Liver (tissue), 9 donors: Measurements from ENCODE around the gene OSBP2. TPM values are rescaled to one million over a fixed set of nuclear protein-coding genes. Genes with fewer than 3 reads are reported as not detected.

ENCODE experiments used
- DNase-seq: peaks from one replicate; pipeline ENCODE4 v3.0.0-alpha.2; 2017; ENCODE audit warnings: low spot score
- H3K27ac ChIP-seq, 2 donors: one replicate each; pipeline ENCODE4 v1.7.0; 2013; ENCODE audit warnings: inconsistent platforms in 2 of 2, low read length in 2 of 2, control low read depth in 1 of 2, low read depth in 1 of 2, mild to moderate bottlenecking in 1 of 2
- H3K27me3 ChIP-seq, 4 donors: one replicate each; pipeline versions ENCODE4 v1.6.1 to v1.7.0; 2013; ENCODE audit warnings: low read length in 3 of 4, inconsistent platforms in 1 of 4, mild to moderate bottlenecking in 1 of 4, moderate library complexity in 1 of 4; ENCODE audit not compliant: control insufficient read depth in 4 of 4, insufficient read depth in 4 of 4
- H3K36me3 ChIP-seq, 4 donors: one replicate each; pipeline versions ENCODE4 v1.6.1 to v1.7.0; 2013; ENCODE audit warnings: low read length in 3 of 4, mild to moderate bottlenecking in 3 of 4, low read depth in 1 of 4, moderate library complexity in 1 of 4; ENCODE audit not compliant: control insufficient read depth in 4 of 4, insufficient read depth in 3 of 4
- H3K4me1 ChIP-seq, 4 donors: one replicate each; pipeline versions ENCODE4 v1.6.1 to v1.7.0; 2013; ENCODE audit warnings: low read length in 3 of 4, mild to moderate bottlenecking in 3 of 4, moderate library complexity in 1 of 4; ENCODE audit not compliant: control insufficient read depth in 4 of 4, insufficient read depth in 4 of 4
- H3K4me3 ChIP-seq, 3 donors: one replicate each; pipeline versions ENCODE4 v1.6.1 to v1.7.0; 2013; ENCODE audit warnings: low read length in 3 of 3, control low read depth in 1 of 3, low read depth in 1 of 3, mild to moderate bottlenecking in 1 of 3
- H3K9ac ChIP-seq, 2 donors: one replicate each; pipeline ENCODE4 v1.7.0; 2013; ENCODE audit warnings: low read length in 2 of 2, mild to moderate bottlenecking in 2 of 2, moderate library complexity in 2 of 2, control low read depth in 1 of 2, low read depth in 1 of 2
- H3K9me3 ChIP-seq, 4 donors: one replicate each; pipeline versions ENCODE4 v1.6.1 to v1.7.0; 2013; ENCODE audit warnings: low read length in 3 of 4; ENCODE audit not compliant: control insufficient read depth in 4 of 4
- ATF3 ChIP-seq: IDR thresholded peaks from 2 replicates; pipeline ENCODE4 v1.6.1; 2016; ENCODE audit warnings: antibody characterized with exemption
- CTCF ChIP-seq: fragments of 150-350 bp; IDR thresholded peaks from 2 replicates; pipeline ENCODE4 v1.5.1; 2017; ENCODE audit warnings: improper control_type of control experiment, low read depth, low read length; ENCODE audit not compliant: missing input control
- EGR1 ChIP-seq, 2 donors: IDR thresholded peaks; 2 replicates each; pipeline ENCODE4 v1.6.1; 2016 to 2018; ENCODE audit warnings: antibody characterized with exemption in 2 of 2, low read depth in 2 of 2
- FOXA1 ChIP-seq: IDR thresholded peaks from 2 replicates; pipeline ENCODE4 v1.6.1; 2016; ENCODE audit warnings: antibody characterized with exemption
- FOXA2 ChIP-seq: IDR thresholded peaks from 2 replicates; pipeline ENCODE4 v1.6.1; 2016; ENCODE audit warnings: antibody characterized with exemption
- HNF4A ChIP-seq, 2 donors: conservative IDR thresholded peaks; 2 replicates each; pipeline ENCODE4 v1.6.1; 2016; ENCODE audit warnings: antibody characterized with exemption in 2 of 2, mild to moderate bottlenecking in 2 of 2
- HNF4G ChIP-seq: IDR thresholded peaks from 2 replicates; pipeline ENCODE4 v1.6.1; 2016; ENCODE audit warnings: antibody characterized with exemption
- JUND ChIP-seq, 2 donors: IDR thresholded peaks; 2 replicates each; pipeline ENCODE4 v1.6.1; 2016; ENCODE audit warnings: antibody characterized with exemption in 2 of 2
- MAX ChIP-seq: IDR thresholded peaks from 2 replicates; pipeline ENCODE4 v1.6.1; 2016; ENCODE audit warnings: antibody characterized with exemption
- RAD21 ChIP-seq, 2 donors: IDR thresholded peaks; 2 replicates each; pipeline ENCODE4 v1.6.1; 2016; ENCODE audit warnings: antibody characterized with exemption in 2 of 2, mild to moderate bottlenecking in 2 of 2
- REST ChIP-seq: IDR thresholded peaks from 2 replicates; pipeline ENCODE4 v1.6.1; 2016; ENCODE audit warnings: antibody characterized with exemption, mild to moderate bottlenecking
- RXRA ChIP-seq, 2 donors: IDR thresholded peaks; 2 replicates each; pipeline ENCODE4 v1.6.1; 2017 to 2018; ENCODE audit warnings: antibody characterized with exemption in 2 of 2, mild to moderate bottlenecking in 1 of 2
- SP1 ChIP-seq: IDR thresholded peaks from 2 replicates; pipeline ENCODE4 v1.6.1; 2018; ENCODE audit warnings: antibody characterized with exemption, mild to moderate bottlenecking
- TAF1 ChIP-seq: conservative IDR thresholded peaks from 2 replicates; pipeline ENCODE4 v1.6.1; 2016; ENCODE audit warnings: antibody characterized with exemption, mild to moderate bottlenecking
- YY1 ChIP-seq: IDR thresholded peaks from 2 replicates; pipeline ENCODE4 v1.6.1; 2016; ENCODE audit warnings: antibody characterized with exemption, mild to moderate bottlenecking
- ZBTB33 ChIP-seq: IDR thresholded peaks from 2 replicates; pipeline ENCODE4 v1.6.1; 2016; ENCODE audit warnings: antibody characterized with exemption
- WGBS: extraction: QIAGEN DNeasy Blood & Tissue Kit; methylation state at CpG from one replicate; pipeline ENCODE4 v1.1.7; 2013; 5-methylcytosine and 5-hydroxymethylcytosine counted together
- polyA plus RNA-seq, 2 donors: library from polyadenylated mRNA; stranded (reverse) in 1 of 2; unstranded in 1 of 2; fragments of 200-250 nt in 1 of 2; fragments of >200 nt in 1 of 2; fragmentation: Nextera tagmentation in 1 of 2; extraction: Ambion mirVana in 1 of 2; gene quantifications; one replicate each; pipeline versions ENCODE4 v1.2.1 to v1.2.3, GENCODE V29; 2013 to 2015
- total RNA-seq, 2 donors: library from RNA; depleted of rRNA; stranded (reverse); fragments of >200 nt; gene quantifications; one replicate each; pipeline ENCODE4 v1.2.3, GENCODE V29; 2014
- donor health status: healthy.
- donor health status: healthy.
- donor health status: healthy.
- donor health status: healthy.
- donor health status: healthy.

OSBP2 gene
- total and polyA plus RNA-seq, 4 donors: 0.43 to 192 (median 0.86) TPM

- TF ChIP-seq RXRA (IDR thresholded peaks at IDR 0.05) (no peak), MAX (no peak), TAF1 (no peak), FOXA2 (no peak), HNF4A (conservative IDR thresholded peaks at IDR 0.05) (no peak), EGR1 (IDR thresholded peaks at IDR 0.05; ENCODE audit: low read depth in 2 of 2) (no peak), ATF3 (no peak), HNF4G (no peak), ZBTB33 (no peak), YY1 (no peak), RAD21 (IDR thresholded peaks at IDR 0.05) (no peak), JUND (IDR thresholded peaks at IDR 0.05) (no peak), FOXA1 (no peak), CTCF (no peak), SP1 (no peak), REST (no peak)
- no peaks in the 10 kb centered on the region for H3K9me3 ChIP-seq
- DNase-seq: no peak
- no peak overlapping the region for H3K9ac ChIP-seq
- H3K36me3 ChIP-seq: no peaks in the 10 kb centered on the region
- H3K4me3 ChIP-seq: no peak overlapping the region
- H3K4me1 ChIP-seq: peaks cover 0 to 14% (median 9%) of the 10 kb centered on the region in 4 donors
- WGBS: 85% methylated on average over 8 of the region's 8 CpGs
- H3K27ac ChIP-seq: no peak overlapping the region
- no peaks in the 10 kb centered on the region for H3K27me3 ChIP-seq
Measured at GRCh38 chr22:30879415-30879797, 184.7 kb downstream of the OSBP2 start.

GRCh38 chr22:30880181-30880601, 185.5 kb downstream of the OSBP2 start:
- no peak for DNase-seq
- no peak for TF ChIP-seq JUND (IDR thresholded peaks at IDR 0.05)
- TF ChIP-seq EGR1 (IDR thresholded peaks at IDR 0.05; ENCODE audit: low read depth in 2 of 2): no peak
- no peak for TF ChIP-seq SP1
- no peak for TF ChIP-seq CTCF
- no peak overlapping the region for H3K27ac ChIP-seq
- H3K9me3 ChIP-seq: no peaks in the 10 kb centered on the region
- 95% methylated on average over 8 of the region's 8 CpGs for WGBS
- no peaks in the 10 kb centered on the region for H3K36me3 ChIP-seq
- no peaks in the 10 kb centered on the region for H3K27me3 ChIP-seq
- H3K9ac ChIP-seq: no peak overlapping the region
- peaks cover 0 to 14% (median 9%) of the 10 kb centered on the region in 4 donors for H3K4me1 ChIP-seq
- H3K4me3 ChIP-seq: no peak overlapping the region
